Measurements from ENCODE around the gene MYCN.

The MYCN gene

GRCh38 chr2:15932394-15933183 lies 7.8 kb upstream of the MYCN start:
- no peak for DNase-seq

- no peak for DNase-seq
Measured at GRCh38 chr2:15933184-15933845, 7.0 kb upstream of the MYCN start.

GRCh38 chr2:15934291-15934945 lies 5.9 kb upstream of the MYCN start:
- DNase-seq, result no peak

- no peak for DNase-seq
Measured at GRCh38 chr2:15935189-15935588, 5.2 kb upstream of the MYCN start.

GRCh38 chr2:15935675-15936074 lies 4.7 kb upstream of the MYCN start:
- DNase-seq, result no peak

GRCh38 chr2:15936277-15937104 lies 3.9 kb upstream of the MYCN start:
- no peak for DNase-seq

GRCh38 chr2:15937105-15937881 lies 3.1 kb upstream of the MYCN start:
- no peak for DNase-seq

- DNase-seq, result no peak
Measured at GRCh38 chr2:15937882-15938802, 2.2 kb upstream of the MYCN start.

- DNase-seq, result no peak
Measured at GRCh38 chr2:15938803-15939555, 1.4 kb upstream of the MYCN start.

GRCh38 chr2:15939556-15939853 lies 845 bp upstream of the MYCN start:
- DNase-seq, result no peak

GRCh38 chr2:15940661-15941480 lies 521 bp downstream of the MYCN start:
- no peak for DNase-seq

- DNase-seq, result no peak
Measured at GRCh38 chr2:15941481-15941850, 1.1 kb downstream of the MYCN start.

- DNase-seq, result no peak
Measured at GRCh38 chr2:15941871-15942710, 1.7 kb downstream of the MYCN start.

GRCh38 chr2:15942711-15943345 lies 2.5 kb downstream of the MYCN start:
- DNase-seq, result no peak

- DNase-seq, result no peak
Measured at GRCh38 chr2:15943378-15944280, 3.3 kb downstream of the MYCN start.

- DNase-seq, result no peak
Measured at GRCh38 chr2:15944325-15945017, 4.1 kb downstream of the MYCN start.
